A549 (cell line): ENCODE data around the gene NFE2L3. TPM values are rescaled to one million over a fixed set of nuclear protein-coding genes. Genes with fewer than 3 reads are reported as not detected.

Experiments
- ATAC-seq, 2 experiments: fragments of 200-7000 bp in 1 of 2; fragments of >200 bp in 1 of 2; cut with Nextera tagmentation in 1 of 2; cut with Tn5 transposase in 1 of 2; 3 replicates each; pipeline versions ENCODE4 v1.8.0 to v1.9.1; 2018 to 2020; ENCODE audit warnings: mild to moderate bottlenecking in 1 of 2, moderate library complexity in 1 of 2
- CTCF ChIA-PET: fragments of 300-600 bp; sonication (Branson Sonifier 250); formaldehyde crosslinking; extraction: SDS; loops from one replicate; lab custom pipeline; 2021; ENCODE audit warnings: antibody characterized with exemption, inconsistent platforms; lab: Yijun Ruan, JAX
- POLR2A ChIA-PET: fragments of 350-600 bp; formaldehyde crosslinking; extraction: SDS; loops from one replicate; lab custom pipeline; 2021; ENCODE audit warnings: antibody characterized with exemption, inconsistent platforms; lab: Yijun Ruan, JAX
- DNase-seq, 2 experiments: peaks; one replicate each; pipeline versions ENCODE4 v3.0.0 to v3.0.0-alpha.2; 2011 to 2016; ENCODE audit warnings: low read depth in 1 of 2, low spot score in 1 of 2
- FAIRE-seq: peaks from 2 replicates; lab custom pipeline; 2011; peaks lifted over from hg19 to GRCh38; lab: Jason Lieb, UNC
- H3K27ac ChIP-seq, 2 experiments: fragments of >200 bp; sonication (Bioruptor Twin); formaldehyde crosslinking; 3 replicates each; pipeline ENCODE4 v1.5.1; 2016 to 2017
- H3K4me1 ChIP-seq: fragments of >200 bp; sonication (Bioruptor Twin); formaldehyde crosslinking; 3 replicates; pipeline ENCODE4 v1.6.1; 2016
- H3K4me2 ChIP-seq: fragments of >200 bp; sonication (Bioruptor Twin); formaldehyde crosslinking; 3 replicates; pipeline ENCODE4 v1.6.1; 2016
- H3K4me3 ChIP-seq: fragments of >200 bp; sonication (Bioruptor Twin); formaldehyde crosslinking; 3 replicates; pipeline ENCODE4 v1.5.1; 2016
- H3K9me3 ChIP-seq: fragments of >200 bp; sonication (Bioruptor Twin); formaldehyde crosslinking; 3 replicates; pipeline ENCODE4 v1.6.1; 2016
- BCL3 ChIP-seq: fragments of >200 bp; sonication (Bioruptor Twin); formaldehyde crosslinking; IDR thresholded peaks from 3 replicates; pipeline ENCODE4 v1.6.1; 2016
- EHF ChIP-seq: fragments of 250-450 bp; sonication (Bioruptor Pico); IDR thresholded peaks from 2 replicates; pipeline ENCODE4 v1.5.0; 2020; ENCODE audit warnings: mild to moderate bottlenecking
- ELK1 ChIP-seq: fragments of 150-350 bp; IDR thresholded peaks from 2 replicates; pipeline ENCODE4 v1.6.1; 2014; ENCODE audit warnings: low read depth, mild to moderate bottlenecking, low read length
- FOSB ChIP-seq: fragments of 250-450 bp; sonication (Bioruptor Pico); IDR thresholded peaks from 2 replicates; pipeline ENCODE4 v1.5.0; 2020; ENCODE audit warnings: mild to moderate bottlenecking, moderate library complexity
- GATA3 ChIP-seq: IDR thresholded peaks from 2 replicates; pipeline ENCODE4 v1.6.1; 2012; ENCODE audit warnings: borderline replicate concordance
- HEYL ChIP-seq: fragments of 250-450 bp; sonication (Bioruptor Pico); IDR thresholded peaks from 2 replicates; pipeline ENCODE4 v1.8.0; 2021; ENCODE audit warnings: mild to moderate bottlenecking, moderate library complexity
- MAZ ChIP-seq: fragments of 150-350 bp; IDR thresholded peaks from 2 replicates; pipeline ENCODE4 v1.6.1; 2014; ENCODE audit warnings: antibody characterized with exemption, low read depth, low read length, borderline replicate concordance
- MYC ChIP-seq: IDR thresholded peaks from 2 replicates; pipeline ENCODE4 v1.6.1; 2012; ENCODE audit warnings: mild to moderate bottlenecking, inconsistent platforms, low read length, improper control_type of control experiment, borderline replicate concordance
- POLR2AphosphoS2 ChIP-seq: conservative IDR thresholded peaks from 2 replicates; pipeline ENCODE4 v1.6.1; 2012; ENCODE audit warnings: low read length, improper control_type of control experiment, inconsistent platforms
- RAD21 ChIP-seq, 2 experiments: fragments of >200 bp in 1 of 2; sonication (Bioruptor Twin) in 1 of 2; formaldehyde crosslinking in 1 of 2; IDR thresholded peaks in 1 of 2; conservative IDR thresholded peaks in 1 of 2; 2 replicates in 1 of 2; 3 replicates in 1 of 2; pipeline ENCODE4 v1.6.1; 2012 to 2018; ENCODE audit warnings: inconsistent platforms in 1 of 2
- REST ChIP-seq: fragments of 200-600 bp; sonication (generic); IDR thresholded peaks from 2 replicates; pipeline ENCODE4 v1.6.1; 2016; ENCODE audit warnings: antibody characterized with exemption, mild to moderate bottlenecking, moderate library complexity
- RNF2 ChIP-seq: fragments of 200-600 bp; sonication (generic); IDR thresholded peaks from 2 replicates; pipeline ENCODE4 v1.6.1; 2016; ENCODE audit warnings: low read depth, mild to moderate bottlenecking, antibody characterized with exemption, moderate library complexity, borderline replicate concordance
- SMC3 ChIP-seq: fragments of >200 bp; sonication (Bioruptor Twin); formaldehyde crosslinking; IDR thresholded peaks from 3 replicates; pipeline ENCODE4 v1.6.1; 2018; ENCODE audit warnings: inconsistent platforms
- SREBF2 ChIP-seq: fragments of 450-650 bp; IDR thresholded peaks from 2 replicates; pipeline ENCODE4 v1.6.1; 2014; ENCODE audit warnings: mild to moderate bottlenecking, moderate library complexity
- TFCP2L1 ChIP-seq: fragments of 250-450 bp; sonication (Bioruptor Pico); IDR thresholded peaks from 2 replicates; pipeline ENCODE4 v1.5.0; 2021; ENCODE audit warnings: mild to moderate bottlenecking
- TP53 ChIP-seq: fragments of 250-450 bp; sonication (Bioruptor Pico); IDR thresholded peaks from 2 replicates; pipeline ENCODE4 v1.5.0; 2021; ENCODE audit warnings: mild to moderate bottlenecking, moderate library complexity
- ZC3H11A ChIP-seq: fragments of 450-650 bp; IDR thresholded peaks from 2 replicates; pipeline ENCODE4 v1.6.1; 2014; ENCODE audit warnings: antibody characterized with exemption, mild to moderate bottlenecking
- ZSCAN20 ChIP-seq: fragments of 250-450 bp; sonication (Bioruptor Pico); IDR thresholded peaks from 2 replicates; pipeline ENCODE4 v1.8.0; 2022; ENCODE audit warnings: mild to moderate bottlenecking, moderate library complexity
- WGBS: methylation state at CpG from one replicate; pipeline ENCODE4 v1.1.6; 2017; ENCODE audit errors: missing lambda C conversion rate; 5-methylcytosine and 5-hydroxymethylcytosine counted together
- polyA plus RNA-seq, 4 experiments: library from polyadenylated mRNA; depleted of rRNA in 3 of 4; stranded (reverse); fragments of >200 nt; fragmentation: RNase III in 1 of 4; extraction: RNeasy Plus Mini Kit Qiagen cat#74134 plus additional on column Dnase treatment in 1 of 4; gene quantifications; 2 replicates in 3 of 4; 3 replicates in 1 of 4; pipeline ENCODE4 v1.2.3, GENCODE V29; 2011 to 2017
- TF ChIP-seq, protein P1 (sequence below): fragments of >200 bp; sonication (Bioruptor Twin); formaldehyde crosslinking; IDR thresholded peaks from 3 replicates; pipeline ENCODE4 v1.5.1; 2016
- TF ChIP-seq, protein P2 (sequence below): fragments of 250-450 bp; sonication (Bioruptor Pico); IDR thresholded peaks from 2 replicates; pipeline ENCODE4 v1.5.0; 2020; ENCODE audit warnings: low read depth, mild to moderate bottlenecking, moderate library complexity

Gene NFE2L3
- polyA plus RNA-seq, 2 of the 4 experiments (the other 2 are of a cell fraction), result 4.9 to 11.4 TPM

GRCh38 chr7:26208040-26208439 is 56.0 kb downstream of the NFE2L3 start:
- FAIRE-seq (no peak), DNase-seq (no peak), ATAC-seq (no peak)
- H3K27ac ChIP-seq, result no peak overlapping the region
- H3K9me3 ChIP-seq, result no peaks in the 10 kb centered on the region
- POLR2A ChIA-PET, result interaction anchor here (0.6 to 1.0 kb wide), 3 partner anchors 8 to 11 kb away, joined by 3 read pairs; partner anchors contain the start of gene HNRNPA2B1
- H3K4me3 ChIP-seq, result no peak overlapping the region
- 91% methylated on average over 5 of the region's 5 CpGs for WGBS
- peaks cover 38% of the 10 kb centered on the region for H3K4me1 ChIP-seq
- TF ChIP-seq SREBF2 (no peak), ELK1 (no peak), RNF2 (no peak), ZC3H11A (no peak), REST (no peak), MYC (no peak), EHF (no peak), ZSCAN20 (no peak), SMC3 (no peak), HEYL (CRISPR knock-in tag) (no peak), GATA3 (no peak), BCL3 (no peak), TP53 (CRISPR knock-in tag) (no peak), MAZ (no peak), RAD21 (conservative IDR thresholded peaks at IDR 0.05 in 1 of 2, IDR thresholded peaks at IDR 0.05 in 1 of 2) (no peak)
- TF ChIP-seq, protein P1, sequence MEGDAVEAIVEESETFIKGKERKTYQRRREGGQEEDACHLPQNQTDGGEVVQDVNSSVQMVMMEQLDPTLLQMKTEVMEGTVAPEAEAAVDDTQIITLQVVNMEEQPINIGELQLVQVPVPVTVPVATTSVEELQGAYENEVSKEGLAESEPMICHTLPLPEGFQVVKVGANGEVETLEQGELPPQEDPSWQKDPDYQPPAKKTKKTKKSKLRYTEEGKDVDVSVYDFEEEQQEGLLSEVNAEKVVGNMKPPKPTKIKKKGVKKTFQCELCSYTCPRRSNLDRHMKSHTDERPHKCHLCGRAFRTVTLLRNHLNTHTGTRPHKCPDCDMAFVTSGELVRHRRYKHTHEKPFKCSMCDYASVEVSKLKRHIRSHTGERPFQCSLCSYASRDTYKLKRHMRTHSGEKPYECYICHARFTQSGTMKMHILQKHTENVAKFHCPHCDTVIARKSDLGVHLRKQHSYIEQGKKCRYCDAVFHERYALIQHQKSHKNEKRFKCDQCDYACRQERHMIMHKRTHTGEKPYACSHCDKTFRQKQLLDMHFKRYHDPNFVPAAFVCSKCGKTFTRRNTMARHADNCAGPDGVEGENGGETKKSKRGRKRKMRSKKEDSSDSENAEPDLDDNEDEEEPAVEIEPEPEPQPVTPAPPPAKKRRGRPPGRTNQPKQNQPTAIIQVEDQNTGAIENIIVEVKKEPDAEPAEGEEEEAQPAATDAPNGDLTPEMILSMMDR, result no peak
- H3K4me2 ChIP-seq, result no peak overlapping the region
- CTCF ChIA-PET, result no interaction called here

GRCh38 chr7:26212921-26213718 is 61.1 kb downstream of the NFE2L3 start:
- ATAC-seq (no peak), FAIRE-seq (peak; percentile 86), DNase-seq (no peak)
- Histone ChIP-seq H3K4me1 (0 out of 3 replicates have a peak, but pooled peaks cover 1% of the 10 kb centered on the region), H3K4me3 (no peak overlapping the region)
- POLR2A ChIA-PET, result interaction anchor here (1.1 to 1.5 kb wide), 2 partner anchors 10 to 18 kb away, joined by 3 to 4 read pairs; no protein-coding TSS in a partner anchor
- 96% methylated on average over 2 of the region's 2 CpGs for WGBS
- CTCF ChIA-PET, result interaction anchor here (0.7 kb wide), 1 partner anchor 1914 kb away, joined by 3 read pairs; no protein-coding TSS in a partner anchor
- TF ChIP-seq, protein P2, sequence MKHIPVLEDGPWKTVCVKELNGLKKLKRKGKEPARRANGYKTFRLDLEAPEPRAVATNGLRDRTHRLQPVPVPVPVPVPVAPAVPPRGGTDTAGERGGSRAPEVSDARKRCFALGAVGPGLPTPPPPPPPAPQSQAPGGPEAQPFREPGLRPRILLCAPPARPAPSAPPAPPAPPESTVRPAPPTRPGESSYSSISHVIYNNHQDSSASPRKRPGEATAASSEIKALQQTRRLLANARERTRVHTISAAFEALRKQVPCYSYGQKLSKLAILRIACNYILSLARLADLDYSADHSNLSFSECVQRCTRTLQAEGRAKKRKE (CRISPR knock-in tag), result no peak
- TF ChIP-seq EHF, result no peak
- TF ChIP-seq TFCP2L1 (CRISPR knock-in tag), result peak; percentile 46; the same call in 1 of the 2 replicates
- 0 out of 2 replicates have a peak, but pooled peaks have one; percentile 67 for TF ChIP-seq POLR2AphosphoS2
- TF ChIP-seq FOSB, result peak; percentile 82
- TF ChIP-seq, all 56 proteins: peak for 3
- Histone ChIP-seq H3K27ac (no peak overlapping the region), H3K4me2 (no peak overlapping the region), H3K9me3 (no peaks in the 10 kb centered on the region)
